ENCODE data around the gene OSBPL8. TPM values are rescaled to one million over a fixed set of nuclear protein-coding genes. Genes with fewer than 3 reads are reported as not detected.

The OSBPL8 gene
- total RNA-seq, 1 donor from 2014 or later = 43.2 TPM

DNA sequence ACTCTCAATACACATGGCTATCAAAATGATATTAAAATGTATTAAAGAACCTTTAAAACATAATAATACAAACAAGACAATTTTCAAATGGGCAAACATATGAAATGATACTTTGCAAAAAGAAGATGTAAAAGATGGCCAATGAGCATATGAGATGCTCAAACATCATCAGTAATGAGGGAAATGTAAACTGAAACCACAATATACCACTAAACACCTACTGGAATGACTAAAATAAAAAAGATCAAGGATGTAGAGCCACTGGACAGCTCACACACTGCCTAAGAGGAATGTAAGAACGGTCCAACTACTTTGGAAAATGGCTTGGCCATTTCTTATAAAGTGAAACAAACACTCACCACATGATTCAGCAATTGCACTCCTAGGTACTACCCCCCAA lies 114.1 kb downstream of the OSBPL8 start:
- intact Hi-C loops (cut with DNase I) = no loop called here
- DNase-seq (ENCODE audit: low spot score) = no peak

DNA sequence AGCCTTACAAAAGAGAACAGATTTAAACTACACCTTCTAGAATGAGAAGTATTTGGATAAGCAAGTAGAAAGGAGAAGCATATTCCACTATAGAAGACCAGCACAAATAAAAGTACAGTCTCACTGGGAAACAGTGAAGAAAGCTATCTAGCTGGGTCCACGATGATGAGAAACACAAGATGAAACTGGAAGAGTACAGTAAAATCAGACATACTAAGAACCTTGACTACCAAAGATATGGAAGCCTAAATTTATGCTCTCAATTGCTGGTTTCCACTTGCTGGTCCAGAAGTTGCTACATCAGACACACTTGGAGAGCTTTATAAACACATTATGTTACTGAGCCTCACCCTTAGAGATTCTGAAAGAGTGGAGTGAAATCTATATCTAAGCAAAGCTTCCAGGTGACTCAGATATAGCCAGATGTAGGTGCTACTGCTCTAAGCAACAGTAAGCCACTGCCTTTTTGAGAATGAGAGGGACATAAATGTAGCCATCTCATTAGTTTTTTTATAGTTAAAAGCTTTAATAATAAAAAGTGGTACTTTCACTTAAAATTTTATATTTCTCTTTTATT lies 115.1 kb downstream of the OSBPL8 start:
- intact Hi-C loops (cut with DNase I) = no loop called here

GRCh38 chr12:76441016-76441415 lies 118.6 kb downstream of the OSBPL8 start:
- intact Hi-C loops (cut with DNase I) = no loop called here
- no peak for DNase-seq (ENCODE audit: low spot score)

More for the DNA sequence above, 115.1 kb downstream of the OSBPL8 start:
- DNase-seq (ENCODE audit: low spot score) = no peak

DNA sequence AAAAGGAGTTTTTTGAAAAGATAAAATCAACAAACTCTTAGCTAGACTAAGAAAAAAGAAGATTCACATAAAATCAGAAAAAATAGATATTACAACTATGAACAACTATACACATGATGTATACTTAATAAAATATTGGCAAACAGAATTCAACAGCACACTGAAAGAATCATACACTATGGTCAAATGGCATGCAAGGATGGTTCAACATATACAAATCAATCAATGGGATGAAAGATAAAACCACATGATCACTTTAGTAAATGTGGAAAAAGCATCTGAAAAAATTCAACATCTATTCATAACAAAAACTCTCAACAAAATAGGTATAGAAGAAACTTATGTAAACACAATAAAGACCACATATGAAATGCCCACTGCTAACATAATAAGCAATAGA lies 126.8 kb downstream of the OSBPL8 start:
- no peak for DNase-seq (ENCODE audit: low spot score)
- intact Hi-C loops (cut with DNase I) = no loop called here

GRCh38 chr12:76428117-76428516 lies 131.5 kb downstream of the OSBPL8 start:
- intact Hi-C loops (cut with DNase I) = no loop called here
- DNase-seq (ENCODE audit: low spot score) = no peak

- intact Hi-C loops (cut with DNase I) = no loop called here
- no peak for DNase-seq (ENCODE audit: low spot score)
These were observed 133.4 kb downstream of the OSBPL8 start for GRCh38 chr12:76426160-76426559.

DNA sequence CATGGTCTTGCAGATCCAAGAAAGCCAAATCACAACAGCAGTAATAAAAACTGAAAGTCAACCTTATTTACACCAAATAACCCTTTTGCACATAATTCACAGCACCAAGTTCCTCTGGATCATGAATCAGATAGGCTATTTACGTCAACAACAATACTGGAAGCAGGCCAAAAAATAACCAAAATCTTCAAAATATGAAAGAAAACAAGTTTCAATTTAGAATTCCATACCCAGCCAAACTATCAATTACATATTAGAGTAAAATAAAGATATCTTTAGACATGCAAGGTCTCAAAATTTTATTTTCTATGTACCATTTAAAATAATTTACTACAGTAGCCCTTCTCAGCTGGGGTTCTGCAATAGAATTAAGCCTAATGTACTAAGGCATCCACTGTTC lies 134.6 kb downstream of the OSBPL8 start:
- intact Hi-C loops (cut with DNase I) = no loop called here

DNA sequence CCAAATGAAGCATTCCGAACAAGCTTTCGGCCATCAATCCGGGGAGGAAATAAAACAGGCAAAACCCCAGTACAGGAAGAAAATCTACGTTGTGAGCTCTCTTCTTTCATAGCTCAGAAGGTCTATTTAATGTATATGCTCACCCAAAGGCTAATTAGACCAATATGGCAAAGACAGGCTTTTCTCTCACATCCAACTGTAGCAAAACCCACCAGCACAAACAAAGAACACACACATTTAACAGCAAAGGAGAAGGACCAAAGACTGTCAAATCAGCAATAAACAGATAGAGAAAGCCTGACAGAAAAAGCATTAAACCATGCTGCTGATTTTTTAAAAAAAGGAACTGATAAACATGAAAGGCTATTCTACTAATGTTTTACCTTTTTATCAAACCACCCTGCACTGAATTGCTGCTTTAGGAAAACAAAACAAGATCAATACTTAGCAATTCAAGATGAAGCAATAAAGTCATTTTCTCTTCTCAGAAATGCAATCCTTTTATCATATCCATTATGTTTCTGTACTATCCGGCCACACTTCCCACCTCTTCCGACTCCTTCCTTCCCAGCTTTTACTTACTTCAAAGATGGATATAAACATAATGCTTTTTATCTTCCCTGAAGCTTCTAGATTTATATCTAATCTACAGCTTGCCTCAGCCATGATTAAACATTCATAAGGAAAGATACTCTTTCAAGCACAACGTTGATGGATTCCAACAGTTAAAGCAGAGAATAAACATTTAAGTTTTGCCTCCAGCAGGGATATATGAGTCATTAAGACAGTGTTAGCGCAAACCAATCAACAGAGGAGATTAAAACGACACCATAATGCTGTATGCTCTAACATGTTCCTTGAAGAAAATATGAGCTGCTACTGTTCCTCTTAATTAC lies 136.8 kb downstream of the OSBPL8 start:
- no peak for DNase-seq (ENCODE audit: low spot score)
- intact Hi-C loops (cut with DNase I) = no loop called here

More for the DNA sequence above, 134.6 kb downstream of the OSBPL8 start:
- no peak for DNase-seq (ENCODE audit: low spot score)

GRCh38 chr12:76422154-76422542 lies 137.4 kb downstream of the OSBPL8 start:
- intact Hi-C loops (cut with DNase I) = no loop called here
- DNase-seq (ENCODE audit: low spot score) = no peak

DNA sequence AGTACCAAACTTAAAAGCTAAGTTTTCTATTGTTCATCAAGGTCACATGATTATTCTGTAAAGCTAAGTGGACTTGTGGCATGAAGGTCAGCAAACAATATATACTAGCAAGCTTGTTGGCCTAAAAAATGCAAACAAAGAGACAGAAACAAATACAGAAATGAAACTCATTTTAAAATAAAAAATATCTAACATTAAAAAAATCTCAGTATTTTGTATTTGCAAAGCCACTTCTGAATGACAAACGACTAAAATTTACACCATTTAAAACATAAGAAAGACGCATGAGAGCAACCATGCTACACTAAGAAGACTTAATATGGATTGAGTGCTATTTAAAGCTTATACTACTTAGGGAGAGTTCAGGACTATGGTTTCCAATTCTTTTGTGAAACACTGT lies 138.5 kb downstream of the OSBPL8 start:
- intact Hi-C loops (cut with DNase I) = no loop called here
- no peak for DNase-seq (ENCODE audit: low spot score)

GRCh38 chr12:76420222-76420621 lies 139.3 kb downstream of the OSBPL8 start:
- intact Hi-C loops (cut with DNase I) = no loop called here
- DNase-seq (ENCODE audit: low spot score) = no peak

DNA sequence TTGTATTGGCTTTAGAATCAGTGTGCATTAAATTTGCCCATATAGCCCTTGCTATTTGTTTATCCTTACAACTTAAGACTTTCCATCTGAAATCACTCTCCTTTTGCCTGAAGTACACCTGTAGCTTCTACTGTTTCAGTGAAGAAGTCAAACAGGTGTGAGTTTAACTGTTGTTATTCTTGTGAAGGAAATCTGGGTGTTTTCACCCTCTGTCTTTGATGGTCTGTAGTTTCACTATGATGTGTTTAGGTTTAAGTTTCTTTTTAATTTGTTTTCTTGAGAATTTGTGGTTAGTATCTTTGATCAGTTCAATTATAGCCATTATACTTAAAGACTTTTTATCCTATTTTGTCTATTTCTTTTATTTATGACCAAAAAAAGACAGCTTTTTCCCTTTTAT lies 142.5 kb downstream of the OSBPL8 start:
- no peak for DNase-seq (ENCODE audit: low spot score)
- intact Hi-C loops (cut with DNase I) = no loop called here

- intact Hi-C loops (cut with DNase I) = no loop called here
- no peak for DNase-seq (ENCODE audit: low spot score)
These were observed 146.4 kb downstream of the OSBPL8 start for GRCh38 chr12:76413121-76413520.

GRCh38 chr12:76410781-76411180 lies 148.8 kb downstream of the OSBPL8 start:
- intact Hi-C loops (cut with DNase I) = no loop called here
- no peak for DNase-seq (ENCODE audit: low spot score)

DNA sequence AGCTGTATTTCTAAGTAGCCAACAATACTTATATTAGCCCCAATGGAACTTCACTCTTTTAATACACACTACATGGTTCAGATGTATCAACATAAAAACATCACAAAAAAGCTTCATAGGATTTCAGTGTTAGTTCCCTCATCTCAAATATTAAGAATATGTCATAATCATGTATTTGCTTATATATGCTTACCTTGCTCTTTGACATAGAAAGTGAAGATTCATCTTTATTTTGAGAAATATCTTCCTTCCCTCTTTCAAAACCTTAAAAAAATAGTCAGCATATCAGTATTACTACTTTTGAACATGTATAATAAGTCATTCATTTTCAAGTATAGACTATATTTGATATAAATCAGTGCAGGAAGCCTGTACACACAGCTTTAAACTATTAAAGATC lies 149.2 kb downstream of the OSBPL8 start:
- intact Hi-C loops (cut with DNase I) = no loop called here
- DNase-seq (ENCODE audit: low spot score) = no peak

GRCh38 chr12:76409074-76409473 lies 150.5 kb downstream of the OSBPL8 start:
- no peak for DNase-seq (ENCODE audit: low spot score)
- intact Hi-C loops (cut with DNase I) = no loop called here

GRCh38 chr12:76407710-76408109 lies 151.9 kb downstream of the OSBPL8 start:
- DNase-seq (ENCODE audit: low spot score) = no peak
- intact Hi-C loops (cut with DNase I) = no loop called here

- intact Hi-C loops (cut with DNase I) = no loop called here
- no peak for DNase-seq (ENCODE audit: low spot score)
These were observed 157.3 kb downstream of the OSBPL8 start for GRCh38 chr12:76402259-76402658.

GRCh38 chr12:76400136-76400535 lies 159.4 kb downstream of the OSBPL8 start:
- no peak for DNase-seq (ENCODE audit: low spot score)
- intact Hi-C loops (cut with DNase I) = no loop called here

GRCh38 chr12:76399040-76399439 lies 160.5 kb downstream of the OSBPL8 start:
- intact Hi-C loops (cut with DNase I) = no loop called here
- DNase-seq (ENCODE audit: low spot score) = no peak

- intact Hi-C loops (cut with DNase I) = no loop called here
- no peak for DNase-seq (ENCODE audit: low spot score)
These were observed 161.5 kb downstream of the OSBPL8 start for GRCh38 chr12:76398106-76398505.
